Sigmoid colon (tissue), 4 donors: ENCODE data around the gene INO80E.

ENCODE experiments used
- EP300 ChIP-seq, 4 donors: sonication (generic); formaldehyde crosslinking; IDR thresholded peaks; one replicate each; pipeline ENCODE4 v1.6.1; 2017; ENCODE audit warnings: antibody characterized with exemption in 4 of 4
- POLR2A ChIP-seq, 2 donors: fragments of 450-650 bp; IDR thresholded peaks; one replicate each; pipeline ENCODE4 v1.6.1; 2016; ENCODE audit warnings: antibody characterized with exemption in 2 of 2, mild to moderate bottlenecking in 2 of 2, moderate library complexity in 2 of 2
- POLR2AphosphoS5 ChIP-seq, 4 donors: sonication (generic); formaldehyde crosslinking; IDR thresholded peaks; one replicate each; pipeline ENCODE4 v1.6.1; 2017; ENCODE audit warnings: antibody characterized with exemption in 4 of 4
- TF ChIP-seq, protein P1 (sequence below), 4 experiments: fragments of 450-650 bp in 3 of 4; fragments of 200-600 bp in 1 of 4; IDR thresholded peaks; one replicate each; pipeline ENCODE4 v1.5.1; 2016 to 2019; ENCODE audit warnings: antibody characterized with exemption in 4 of 4, mild to moderate bottlenecking in 3 of 4, moderate library complexity in 2 of 4

DNA sequence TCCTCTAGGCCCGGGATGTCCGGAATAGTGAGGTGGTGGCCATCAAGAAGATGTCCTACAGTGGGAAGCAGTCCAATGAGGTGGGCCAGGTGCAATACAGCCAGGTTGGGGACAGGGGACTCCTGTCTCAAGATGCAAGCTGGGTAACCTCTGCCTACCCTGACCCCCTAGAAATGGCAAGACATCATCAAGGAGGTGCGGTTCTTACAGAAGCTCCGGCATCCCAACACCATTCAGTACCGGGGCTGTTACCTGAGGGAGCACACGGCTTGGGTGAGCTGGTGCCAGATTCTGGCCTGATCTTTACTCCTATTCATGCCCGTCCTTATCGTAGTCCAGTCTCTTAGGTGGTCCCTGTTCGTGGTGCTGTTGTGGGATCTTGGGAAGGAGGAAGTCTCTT is 18.0 kb upstream of the INO80E start:
- TF ChIP-seq POLR2AphosphoS5 (IDR thresholded peaks at IDR 0.05) (no peak), POLR2A (IDR thresholded peaks at IDR 0.05) (no peak), EP300 (IDR thresholded peaks at IDR 0.05) (no peak)
- TF ChIP-seq, protein P1, sequence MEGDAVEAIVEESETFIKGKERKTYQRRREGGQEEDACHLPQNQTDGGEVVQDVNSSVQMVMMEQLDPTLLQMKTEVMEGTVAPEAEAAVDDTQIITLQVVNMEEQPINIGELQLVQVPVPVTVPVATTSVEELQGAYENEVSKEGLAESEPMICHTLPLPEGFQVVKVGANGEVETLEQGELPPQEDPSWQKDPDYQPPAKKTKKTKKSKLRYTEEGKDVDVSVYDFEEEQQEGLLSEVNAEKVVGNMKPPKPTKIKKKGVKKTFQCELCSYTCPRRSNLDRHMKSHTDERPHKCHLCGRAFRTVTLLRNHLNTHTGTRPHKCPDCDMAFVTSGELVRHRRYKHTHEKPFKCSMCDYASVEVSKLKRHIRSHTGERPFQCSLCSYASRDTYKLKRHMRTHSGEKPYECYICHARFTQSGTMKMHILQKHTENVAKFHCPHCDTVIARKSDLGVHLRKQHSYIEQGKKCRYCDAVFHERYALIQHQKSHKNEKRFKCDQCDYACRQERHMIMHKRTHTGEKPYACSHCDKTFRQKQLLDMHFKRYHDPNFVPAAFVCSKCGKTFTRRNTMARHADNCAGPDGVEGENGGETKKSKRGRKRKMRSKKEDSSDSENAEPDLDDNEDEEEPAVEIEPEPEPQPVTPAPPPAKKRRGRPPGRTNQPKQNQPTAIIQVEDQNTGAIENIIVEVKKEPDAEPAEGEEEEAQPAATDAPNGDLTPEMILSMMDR (IDR thresholded peaks at IDR 0.05), result no peak
